Measurements from ENCODE around the gene SLC29A2.

DNA sequence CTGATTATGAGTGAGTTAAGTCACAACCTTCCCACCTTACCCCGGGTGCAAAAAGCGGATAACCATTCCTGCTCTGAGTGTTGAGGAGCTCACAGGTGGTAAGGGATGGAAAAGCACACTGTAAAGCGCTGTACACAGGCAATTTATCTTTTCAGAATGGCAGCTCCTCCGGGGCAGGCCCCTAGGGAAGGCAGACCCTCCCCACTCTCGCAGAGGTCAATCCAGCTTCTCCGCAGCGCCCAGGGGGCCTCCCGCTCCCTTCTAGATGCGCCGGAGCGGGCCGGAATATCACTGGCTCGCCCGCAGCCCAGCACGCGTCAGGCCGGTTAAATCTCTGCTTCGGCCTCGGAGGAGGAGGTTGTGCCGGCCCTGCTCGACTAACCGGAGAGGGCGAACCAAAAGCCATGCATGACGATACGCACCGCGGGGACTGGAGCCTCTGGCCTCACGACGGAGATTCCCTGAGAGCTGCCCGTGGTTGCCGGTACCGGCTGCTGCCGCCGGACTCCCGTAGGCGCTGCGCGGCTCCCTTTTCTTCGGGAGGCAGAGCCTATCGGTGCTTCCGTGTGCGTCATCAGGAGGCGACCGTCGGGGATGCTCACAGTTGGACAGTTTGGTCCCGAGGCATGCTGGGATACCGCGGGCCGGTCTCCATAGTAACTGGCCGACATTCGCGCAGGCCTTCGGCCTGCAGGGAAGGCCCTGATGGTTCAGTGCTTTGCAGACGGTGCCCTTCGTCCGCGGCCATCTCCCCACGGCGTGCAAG lies 26.8 kb downstream of the SLC29A2 start, which contains the start of gene BRMS1:
- TF ChIP-seq CTCF (IDR thresholded peaks at IDR 0.05), result no peak
- peak; percentile 85 for TF ChIP-seq MXI1 (IDR thresholded peaks at IDR 0.05; ENCODE audit: low read depth, low read length)
- TF ChIP-seq NRF1 (IDR thresholded peaks at IDR 0.05; ENCODE audit: low read depth, low read length), result no peak
- no peak for TF ChIP-seq ZBTB33 (IDR thresholded peaks at IDR 0.05; ENCODE audit: borderline replicate concordance, low read depth)
- TF ChIP-seq TAF1 (IDR thresholded peaks at IDR 0.05; ENCODE audit: borderline replicate concordance, low read depth, low read length), result peak; percentile 71
- no peak for TF ChIP-seq RAD21 (IDR thresholded peaks at IDR 0.05; ENCODE audit: low read length)
- TF ChIP-seq MAX (IDR thresholded peaks at IDR 0.05; ENCODE audit: low read depth), result peak; percentile 49

Data from SK-N-SH (cell line).